B cell (primary cell): ENCODE measurements around the gene CAPN3. TPM values are rescaled to one million over a fixed set of nuclear protein-coding genes. Genes with fewer than 3 reads are reported as not detected.
A peak's percentile ranks its signal among the peaks of the same experiment; 100 is the strongest.

Experiments
- ATAC-seq: fragments of 200-7000 bp; cut with Tn5 transposase; one replicate; pipeline ENCODE4 v1.10.0; 2021; ENCODE audit warnings: low read depth, mild to moderate bottlenecking, moderate number of reproducible peaks, moderate library complexity
- CTCF ChIA-PET: fragments of 350-600 bp; sonication (Branson Sonifier 250); formaldehyde crosslinking; loops from one replicate; lab custom pipeline; 2021; ENCODE audit warnings: antibody characterized with exemption, inconsistent platforms; lab: Charles Lee
- POLR2A ChIA-PET: fragments of 350-600 bp; sonication (Branson Sonifier 250); formaldehyde crosslinking; loops from one replicate; lab custom pipeline; 2021; ENCODE audit warnings: antibody characterized with exemption; lab: Charles Lee
- DNase-seq: peaks from one replicate; pipeline ENCODE4 v3.0.0; 2013
- H2AFZ ChIP-seq: 2 replicates; pipeline ENCODE4 v1.6.1; 2012; ENCODE audit warnings: mild to moderate bottlenecking, low read depth, low read length; ENCODE audit not compliant: insufficient read depth, poor library complexity, severe bottlenecking
- H3K27ac ChIP-seq, 2 donors: 1 replicate in 1 of 2; 2 replicates in 1 of 2; pipeline ENCODE4 v1.5.1; 2012 to 2013; ENCODE audit warnings: low read length in 2 of 2, mild to moderate bottlenecking in 2 of 2, moderate library complexity in 1 of 2
- H3K27me3 ChIP-seq, 4 experiments: fragments of 200-600 bp in 1 of 4; sonication (generic) in 1 of 4; replicated peaks in 1 of 4; 1 replicate in 2 of 4; 2 replicates in 2 of 4; pipeline versions ENCODE4 v1.6.1 to v1.7.0; 2013 to 2016; ENCODE audit warnings: low read length in 3 of 4, mild to moderate bottlenecking in 2 of 4, mixed read lengths in 1 of 4, moderate library complexity in 1 of 4; ENCODE audit not compliant: insufficient read depth in 4 of 4, control insufficient read depth in 3 of 4; ENCODE audit errors: control extremely low read depth in 1 of 4
- H3K36me3 ChIP-seq, 2 experiments: replicated peaks in 1 of 2; 1 replicate in 1 of 2; 2 replicates in 1 of 2; pipeline versions ENCODE4 v1.6.1 to v1.7.1; 2013; ENCODE audit warnings: low read length in 1 of 2; ENCODE audit not compliant: insufficient read depth in 2 of 2, control insufficient read depth in 1 of 2; ENCODE audit errors: control extremely low read depth in 1 of 2, extremely low read depth in 1 of 2
- H3K4me1 ChIP-seq, 2 donors: fragments of 200-600 bp in 1 of 2; sonication (generic) in 1 of 2; 1 replicate in 1 of 2; 2 replicates in 1 of 2; pipeline versions ENCODE4 v1.5.1 to v1.6.1; 2013 to 2017; ENCODE audit warnings: low read length in 2 of 2; ENCODE audit not compliant: control insufficient read depth in 2 of 2, insufficient read depth in 2 of 2
- H3K4me2 ChIP-seq: replicated peaks from 2 replicates; pipeline ENCODE3; 2012; ENCODE audit warnings: mild to moderate bottlenecking, low read depth, low read length; ENCODE audit not compliant: poor library complexity, severe bottlenecking
- H3K4me3 ChIP-seq, 5 experiments: fragments of 200-600 bp in 1 of 5; sonication (generic) in 1 of 5; 1 replicate in 3 of 5; 2 replicates in 2 of 5; pipeline versions ENCODE4 v1.5.1 to v1.7.0; 2011 to 2016; ENCODE audit warnings: low read length in 4 of 5, mild to moderate bottlenecking in 4 of 5, low read depth in 2 of 5, control low read depth in 1 of 5, moderate library complexity in 1 of 5; ENCODE audit not compliant: insufficient read depth in 1 of 5; ENCODE audit errors: control extremely low read depth in 1 of 5, extremely low read depth in 1 of 5
- H3K79me2 ChIP-seq: fragments of 200-600 bp; sonication (generic); one replicate; pipeline ENCODE4 v1.6.0; 2016; ENCODE audit warnings: low read length; ENCODE audit not compliant: control insufficient read depth, insufficient read depth
- H3K9ac ChIP-seq: fragments of 200-600 bp; sonication (generic); 2 replicates; pipeline ENCODE4 v1.6.1; 2017; ENCODE audit warnings: mild to moderate bottlenecking, low read length, moderate library complexity
- H3K9me3 ChIP-seq, 3 donors: one replicate each; pipeline versions ENCODE4 v1.6.1 to v1.7.1; 2013; ENCODE audit warnings: low read length in 2 of 3; ENCODE audit not compliant: control insufficient read depth in 2 of 3, insufficient read depth in 1 of 3; ENCODE audit errors: control extremely low read depth in 1 of 3
- H4K20me1 ChIP-seq: 2 replicates; pipeline ENCODE4 v1.6.0; 2012; ENCODE audit warnings: mild to moderate bottlenecking, low read length; ENCODE audit not compliant: insufficient read depth, control insufficient read depth, poor library complexity, severe bottlenecking
- H3K27ac Mint-ChIP-seq: one replicate; pipeline ENCODE4 v1.8.0; 2021; ENCODE audit warnings: mixed read lengths
- H3K27me3 Mint-ChIP-seq: one replicate; pipeline ENCODE4 v1.8.0; 2021; ENCODE audit warnings: mixed read lengths
- H3K4me1 Mint-ChIP-seq: one replicate; pipeline ENCODE4 v1.8.0; 2021; ENCODE audit warnings: mixed read lengths
- H3K4me3 Mint-ChIP-seq: one replicate; pipeline ENCODE4 v1.8.0; 2021; ENCODE audit warnings: mixed read lengths
- H3K9me3 Mint-ChIP-seq: one replicate; pipeline ENCODE4 v1.8.0; 2022; ENCODE audit warnings: mixed read lengths; ENCODE audit not compliant: insufficient read depth
- EZH2 ChIP-seq: IDR thresholded peaks from 2 replicates; pipeline ENCODE4 v1.6.1; 2012; ENCODE audit warnings: borderline replicate concordance, low read depth, mild to moderate bottlenecking, moderate library complexity, low read length; ENCODE audit not compliant: insufficient read depth, poor library complexity, severe bottlenecking
- WGBS: methylation state at CpG from one replicate; pipeline ENCODE4 v1.1.5; 2013; ENCODE audit warnings: missing lambda C conversion rate; ENCODE audit not compliant: insufficient coverage; 5-methylcytosine and 5-hydroxymethylcytosine counted together
- intact Hi-C: fragments of 100-400 bp; cut with micrococcal nuclease; formaldehyde crosslinking; loops from one replicate; pipeline ENCODE4 v1.10.0; 2022
- polyA plus RNA-seq: library from polyadenylated mRNA; depleted of rRNA; stranded (reverse); fragments of >200 nt; gene quantifications from 2 replicates; pipeline ENCODE4 v1.2.3, GENCODE V29; 2012
- total RNA-seq, 2 donors: library from RNA; stranded (reverse); fragments of 120-200 nt in 1 of 2; gene quantifications; 1 replicate in 1 of 2; 2 replicates in 1 of 2; pipeline versions ENCODE4 v1.2.3 to v1.2.4, GENCODE V29; 2013 to 2022
- TF ChIP-seq, protein P1 (sequence below): fragments of 200-600 bp; IDR thresholded peaks from one replicate; pipeline ENCODE4 v1.8.0; 2022; ENCODE audit warnings: antibody characterized with exemption, mild to moderate bottlenecking

Gene CAPN3
- total and polyA plus RNA-seq, 2 donors (not counting 1 experiment from before 2014, with no cell fraction given) = 41.7 to 143 TPM

DNA sequence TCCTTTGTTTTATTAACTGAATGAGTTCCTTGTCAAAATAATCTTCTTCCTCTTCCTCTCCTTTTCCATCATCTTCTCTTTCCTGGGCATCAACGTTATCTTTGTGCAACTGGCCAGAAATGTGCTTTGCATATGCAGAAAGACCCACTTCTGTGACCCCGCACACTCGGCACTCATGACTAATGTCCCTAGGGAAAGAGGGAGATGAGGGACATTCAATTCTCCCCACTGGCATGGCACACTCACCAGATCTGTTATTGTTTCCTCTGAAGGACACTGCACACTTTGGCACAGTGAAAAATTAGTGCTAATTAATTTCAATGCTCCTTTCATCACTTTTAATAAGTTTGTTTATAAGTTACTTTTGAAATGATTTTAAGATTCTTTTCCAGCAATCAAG is 97.7 kb downstream of the CAPN3 start:
- ChIA-PET POLR2A (no interaction called here), CTCF (interaction anchor here (0.7 kb wide), 1 partner anchor 20 kb away, joined by 3 read pairs; no protein-coding TSS in a partner anchor)
- Histone ChIP-seq H4K20me1 (no peaks in the 10 kb centered on the region), H3K9ac (no peak overlapping the region), H2AFZ (no peak overlapping the region), H3K79me2 (peaks cover 24% of the 10 kb centered on the region), H3K27me3 (no peaks in the 10 kb centered on the region), H3K27ac (peak overlapping the region; percentile 54 to 77), H3K4me1 (peaks cover 6 to 20% of the 10 kb centered on the region in 2 donors), H3K4me3 (no peak overlapping the region), H3K36me3 (peaks cover 7 to 11% of the 10 kb centered on the region in 2 experiments), H3K9me3 (no peaks in the 10 kb centered on the region), H3K4me2 (no peak overlapping the region)
- 0% methylated on average over 2 of the region's 3 CpGs for whole genome bisulfite sequencing
- Mint-ChIP-seq H3K27me3 (no peaks in the 10 kb centered on the region), H3K4me1 (peaks cover 24% of the 10 kb centered on the region), H3K4me3 (no peak overlapping the region), H3K27ac (peak overlapping the region; percentile 77), H3K9me3 (no peaks in the 10 kb centered on the region)
- ATAC-seq = no peak
- peak; percentile 10 for DNase-seq
- TF ChIP-seq, protein P1, sequence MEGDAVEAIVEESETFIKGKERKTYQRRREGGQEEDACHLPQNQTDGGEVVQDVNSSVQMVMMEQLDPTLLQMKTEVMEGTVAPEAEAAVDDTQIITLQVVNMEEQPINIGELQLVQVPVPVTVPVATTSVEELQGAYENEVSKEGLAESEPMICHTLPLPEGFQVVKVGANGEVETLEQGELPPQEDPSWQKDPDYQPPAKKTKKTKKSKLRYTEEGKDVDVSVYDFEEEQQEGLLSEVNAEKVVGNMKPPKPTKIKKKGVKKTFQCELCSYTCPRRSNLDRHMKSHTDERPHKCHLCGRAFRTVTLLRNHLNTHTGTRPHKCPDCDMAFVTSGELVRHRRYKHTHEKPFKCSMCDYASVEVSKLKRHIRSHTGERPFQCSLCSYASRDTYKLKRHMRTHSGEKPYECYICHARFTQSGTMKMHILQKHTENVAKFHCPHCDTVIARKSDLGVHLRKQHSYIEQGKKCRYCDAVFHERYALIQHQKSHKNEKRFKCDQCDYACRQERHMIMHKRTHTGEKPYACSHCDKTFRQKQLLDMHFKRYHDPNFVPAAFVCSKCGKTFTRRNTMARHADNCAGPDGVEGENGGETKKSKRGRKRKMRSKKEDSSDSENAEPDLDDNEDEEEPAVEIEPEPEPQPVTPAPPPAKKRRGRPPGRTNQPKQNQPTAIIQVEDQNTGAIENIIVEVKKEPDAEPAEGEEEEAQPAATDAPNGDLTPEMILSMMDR = no peak
- no peak for TF ChIP-seq EZH2
- intact Hi-C loops = no loop called here
